Smooth muscle cell (in vitro differentiated cells): ENCODE measurements around the gene STN1. TPM values are rescaled to one million over a fixed set of nuclear protein-coding genes. Genes with fewer than 3 reads are reported as not detected.
"Not testable (repeated sequence)": the region's sequence is repeated elsewhere in the genome, so short reads cannot be mapped to it uniquely, and the experiment has no call there.

Experiments used
- DNase-seq: peaks from one replicate; lab custom pipeline; 2025; ENCODE audit not compliant: unreplicated experiment; lab: John Stamatoyannopoulos, UW
- H2AFZ ChIP-seq: fragments of 200-600 bp; sonication (generic); 2 replicates; pipeline ENCODE4 v1.6.0; 2016; ENCODE audit warnings: antibody characterized with exemption, low read depth, mild to moderate bottlenecking
- H3F3A ChIP-seq: fragments of 200-600 bp; sonication (generic); 2 replicates; pipeline ENCODE4 v1.6.0; 2017; ENCODE audit warnings: antibody characterized with exemption, low read depth
- H3K27ac ChIP-seq: fragments of 200-600 bp; sonication (generic); 2 replicates; pipeline ENCODE4 v1.5.1; 2016; ENCODE audit warnings: low read depth, mild to moderate bottlenecking
- H3K27me3 ChIP-seq: fragments of 200-600 bp; sonication (generic); 2 replicates; pipeline ENCODE4 v1.6.1; 2016; ENCODE audit warnings: low read depth, mild to moderate bottlenecking
- H3K36me3 ChIP-seq: fragments of 200-600 bp; sonication (generic); 2 replicates; pipeline ENCODE4 v1.5.1; 2016; ENCODE audit warnings: low read depth
- H3K4me1 ChIP-seq: fragments of 200-600 bp; sonication (generic); 2 replicates; pipeline ENCODE4 v1.5.1; 2016; ENCODE audit warnings: low read depth
- H3K4me2 ChIP-seq: fragments of 200-600 bp; sonication (generic); 2 replicates; pipeline ENCODE4 v1.6.0; 2016; ENCODE audit warnings: mild to moderate bottlenecking
- H3K4me3 ChIP-seq: fragments of 200-600 bp; sonication (generic); 2 replicates; pipeline ENCODE4 v1.5.1; 2016; ENCODE audit warnings: mild to moderate bottlenecking
- H3K79me2 ChIP-seq: fragments of 200-600 bp; sonication (generic); 2 replicates; pipeline ENCODE4 v1.6.0; 2016; ENCODE audit warnings: low read depth, mild to moderate bottlenecking
- H3K9ac ChIP-seq: fragments of 200-600 bp; sonication (generic); 2 replicates; pipeline ENCODE4 v1.6.0; 2016; ENCODE audit warnings: low read depth
- H3K9me3 ChIP-seq: fragments of 200-600 bp; sonication (generic); replicated peaks from 2 replicates; pipeline ENCODE4 v1.5.1; 2016; ENCODE audit warnings: low read depth
- H4K20me1 ChIP-seq: fragments of 200-600 bp; sonication (generic); 2 replicates; pipeline ENCODE4 v1.6.0; 2016; ENCODE audit warnings: low read depth
- WGBS: methylation state at CpG from one replicate; pipeline ENCODE4 v1.1.7; 2016; ENCODE audit warnings: low lambda C conversion rate; 5-methylcytosine and 5-hydroxymethylcytosine counted together
- polyA plus RNA-seq: library from polyadenylated mRNA; unstranded; fragments of >200 nt; fragmentation: Nextera tagmentation; extraction: Ambion mirVana; gene quantifications from 2 replicates; pipeline ENCODE4 v1.2.1, GENCODE V29; 2016
- total RNA-seq: library from RNA; depleted of rRNA; stranded (reverse); fragments of >200 nt; gene quantifications from 2 replicates; pipeline ENCODE4 v1.2.3, GENCODE V29; 2014
- TF ChIP-seq, protein P1 (sequence below): fragments of 200-600 bp; sonication (generic); IDR thresholded peaks from 2 replicates; pipeline ENCODE4 v1.5.1; 2017; ENCODE audit warnings: borderline replicate concordance, mild to moderate bottlenecking, antibody characterized with exemption; ENCODE audit not compliant: insufficient read depth, poor library complexity, severe bottlenecking

Gene STN1
- total and polyA plus RNA-seq, 2 experiments from 2014 or later: 34.9 to 38.6 TPM

DNA sequence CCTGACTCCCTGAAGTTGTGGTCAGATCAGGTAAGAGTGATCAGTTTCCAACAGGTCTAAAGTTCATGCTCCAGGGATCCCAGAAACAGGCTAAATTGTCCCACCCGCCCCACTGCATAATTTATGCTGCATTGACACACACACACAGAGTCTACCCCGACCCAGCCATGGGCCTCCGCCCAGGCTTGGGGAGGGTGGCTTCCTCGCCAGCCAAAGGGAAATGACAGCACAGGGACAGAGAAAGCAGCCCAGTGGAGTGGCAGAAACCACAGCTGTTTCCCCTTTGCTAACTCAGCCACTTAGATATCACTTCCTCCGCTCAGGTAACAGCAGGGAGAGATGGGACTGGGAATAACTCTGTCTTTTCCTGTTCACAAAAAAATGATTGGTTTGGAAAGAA, 72.0 kb downstream of the STN1 start:
- H3K4me1 ChIP-seq: peaks cover 16% of the 10 kb centered on the region
- no peak for DNase-seq

DNA sequence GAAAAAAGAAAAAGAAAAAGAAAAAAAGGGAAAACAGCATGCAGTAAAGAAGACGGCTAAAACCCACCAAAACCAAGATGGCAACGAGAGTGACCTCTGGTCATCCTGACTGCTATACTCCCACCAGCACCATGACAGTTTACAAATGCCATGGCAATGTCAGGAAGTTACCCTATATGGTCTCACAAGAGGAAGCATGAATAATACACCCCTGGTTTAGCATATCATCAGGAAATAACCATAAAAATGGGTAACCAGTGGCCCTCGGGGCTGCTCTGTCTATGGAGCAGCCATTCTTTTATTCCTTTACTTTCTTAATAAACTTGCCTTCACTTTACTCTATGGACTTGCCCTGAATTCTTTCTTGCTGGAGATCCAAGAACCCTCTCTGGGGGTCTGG, 72.6 kb downstream of the STN1 start:
- not testable (repeated sequence) for H3K4me3 ChIP-seq, H3K9ac ChIP-seq, H2AFZ ChIP-seq, H3F3A ChIP-seq, H3K27ac ChIP-seq, H3K4me2 ChIP-seq, H3K9me3 ChIP-seq, H3K27me3 ChIP-seq, H3K36me3 ChIP-seq, DNase-seq
- Histone ChIP-seq H3K4me1 (peaks cover 22% of the 10 kb centered on the region), H3K79me2 (peaks cover 94% of the 10 kb centered on the region), H4K20me1 (peaks cover 96% of the 10 kb centered on the region)
- WGBS: 68% methylated on average over 3 of the region's 3 CpGs

More for the DNA sequence above, 72.0 kb downstream of the STN1 start:
- H2AFZ ChIP-seq: no peak overlapping the region
- H3K9me3 ChIP-seq: no peaks in the 10 kb centered on the region
- TF ChIP-seq, protein P1, sequence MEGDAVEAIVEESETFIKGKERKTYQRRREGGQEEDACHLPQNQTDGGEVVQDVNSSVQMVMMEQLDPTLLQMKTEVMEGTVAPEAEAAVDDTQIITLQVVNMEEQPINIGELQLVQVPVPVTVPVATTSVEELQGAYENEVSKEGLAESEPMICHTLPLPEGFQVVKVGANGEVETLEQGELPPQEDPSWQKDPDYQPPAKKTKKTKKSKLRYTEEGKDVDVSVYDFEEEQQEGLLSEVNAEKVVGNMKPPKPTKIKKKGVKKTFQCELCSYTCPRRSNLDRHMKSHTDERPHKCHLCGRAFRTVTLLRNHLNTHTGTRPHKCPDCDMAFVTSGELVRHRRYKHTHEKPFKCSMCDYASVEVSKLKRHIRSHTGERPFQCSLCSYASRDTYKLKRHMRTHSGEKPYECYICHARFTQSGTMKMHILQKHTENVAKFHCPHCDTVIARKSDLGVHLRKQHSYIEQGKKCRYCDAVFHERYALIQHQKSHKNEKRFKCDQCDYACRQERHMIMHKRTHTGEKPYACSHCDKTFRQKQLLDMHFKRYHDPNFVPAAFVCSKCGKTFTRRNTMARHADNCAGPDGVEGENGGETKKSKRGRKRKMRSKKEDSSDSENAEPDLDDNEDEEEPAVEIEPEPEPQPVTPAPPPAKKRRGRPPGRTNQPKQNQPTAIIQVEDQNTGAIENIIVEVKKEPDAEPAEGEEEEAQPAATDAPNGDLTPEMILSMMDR: no peak
- H3F3A ChIP-seq: peaks cover 5% of the 10 kb centered on the region
- H3K4me2 ChIP-seq: no peak overlapping the region
- H3K4me3 ChIP-seq: no peak overlapping the region
- H3K27me3 ChIP-seq: no peaks in the 10 kb centered on the region
- H3K27ac ChIP-seq: no peak overlapping the region
- WGBS: 70% methylated on average over 5 of the region's 5 CpGs
- no peaks in the 10 kb centered on the region for H3K36me3 ChIP-seq
- no peak overlapping the region for H3K9ac ChIP-seq
- peaks cover 94% of the 10 kb centered on the region for H3K79me2 ChIP-seq
- peaks cover 96% of the 10 kb centered on the region for H4K20me1 ChIP-seq

DNA sequence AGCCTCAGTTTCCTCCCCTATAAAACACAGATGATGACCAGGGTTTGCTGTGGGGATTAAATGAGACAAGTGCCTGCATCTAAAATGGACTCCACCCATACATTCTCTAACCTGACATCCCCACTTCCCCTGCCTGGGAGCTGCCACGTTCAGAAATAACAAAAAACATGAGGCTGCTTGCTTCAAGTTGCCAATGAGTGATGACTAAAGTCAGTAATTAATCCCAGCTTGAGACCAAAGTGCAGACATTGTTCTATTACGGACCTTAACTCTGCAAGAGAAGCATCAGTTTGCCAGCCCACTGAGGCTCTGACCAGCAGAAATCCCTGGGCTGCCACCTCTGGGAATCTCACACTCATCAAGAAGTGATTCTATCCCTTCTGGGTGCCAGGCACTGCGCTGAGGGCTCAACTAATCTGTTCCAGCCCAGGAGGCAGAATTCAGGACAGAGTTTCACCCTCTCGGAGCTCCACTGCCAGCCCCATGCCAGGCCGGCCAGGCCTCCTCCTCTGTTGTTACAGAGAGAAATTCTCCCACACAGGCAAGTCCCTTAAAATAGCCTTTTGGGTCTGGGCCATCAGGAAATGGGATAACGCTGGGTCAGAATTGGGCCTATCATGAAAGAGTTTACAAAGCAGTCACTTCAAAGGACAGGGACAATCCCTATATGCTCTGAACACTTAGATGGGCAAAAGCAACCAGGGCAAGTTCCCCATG, 74.0 kb downstream of the STN1 start:
- Histone ChIP-seq H3K27ac (peak overlapping the region; percentile 28), H3K4me1 (peaks cover 26% of the 10 kb centered on the region), H4K20me1 (peaks cover 96% of the 10 kb centered on the region), H3F3A (no peaks in the 10 kb centered on the region), H3K9ac (no peak overlapping the region), H3K36me3 (no peaks in the 10 kb centered on the region), H3K79me2 (peaks cover 99% of the 10 kb centered on the region), H2AFZ (no peak overlapping the region), H3K4me3 (no peak overlapping the region), H3K4me2 (no peak overlapping the region), H3K27me3 (no peaks in the 10 kb centered on the region), H3K9me3 (no peaks in the 10 kb centered on the region)
- TF ChIP-seq, protein P1: no peak
- WGBS: 52% methylated on average over 6 of the region's 6 CpGs
- DNase-seq: no peak

DNA sequence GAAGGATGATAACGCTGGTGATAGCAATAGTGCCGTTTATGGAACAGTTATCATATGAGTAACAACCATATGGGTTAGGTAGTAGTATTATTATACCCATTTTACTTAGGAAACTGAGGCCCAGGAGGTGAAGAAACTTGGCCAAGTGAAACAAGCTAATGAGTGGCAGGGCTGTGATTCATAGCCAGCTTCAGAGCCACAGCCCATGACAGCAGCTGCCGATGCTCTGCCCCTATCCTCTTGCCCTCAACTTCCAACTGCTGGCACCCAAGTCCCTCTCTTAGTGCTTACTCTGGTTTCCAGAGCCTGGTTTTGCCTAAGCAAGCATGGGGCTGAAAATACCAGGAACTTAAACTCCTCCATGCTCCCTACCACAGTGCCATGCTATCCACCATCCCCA, 74.9 kb downstream of the STN1 start:
- Histone ChIP-seq H3K9ac (no peak overlapping the region), H3K27ac (no peak overlapping the region), H2AFZ (no peak overlapping the region), H3K79me2 (peaks cover 99% of the 10 kb centered on the region), H3K4me3 (no peak overlapping the region), H3F3A (no peaks in the 10 kb centered on the region), H3K4me2 (no peak overlapping the region), H3K36me3 (no peaks in the 10 kb centered on the region), H4K20me1 (peaks cover 96% of the 10 kb centered on the region), H3K4me1 (peaks cover 26% of the 10 kb centered on the region), H3K27me3 (no peaks in the 10 kb centered on the region), H3K9me3 (no peaks in the 10 kb centered on the region)
- TF ChIP-seq, protein P1: no peak
- DNase-seq: no peak
- WGBS: 86% methylated on average over 3 of the region's 3 CpGs
